ENCODE data around the gene CCDC192. TPM values are rescaled to one million over a fixed set of nuclear protein-coding genes. Genes with fewer than 3 reads are reported as not detected.

The CCDC192 gene
- total RNA-seq, 1 experiment from 2014 or later = 0.52 TPM

GRCh38 chr5:127931396-127931795, 228.2 kb downstream of the CCDC192 start:
- Mint-ChIP-seq H3K9me3 (no peaks in the 10 kb centered on the region), H3K36me3 (no peaks in the 10 kb centered on the region), H3K4me3 (no peak overlapping the region), H3K4me1 (peaks cover 12% of the 10 kb centered on the region), H3K27me3 (ENCODE audit: low read depth) (peaks cover 100% of the 10 kb centered on the region), H3K27ac (no peak overlapping the region)
- DNase-seq (ENCODE audit: low spot score) (no peak), ATAC-seq (no peak)
- POLR2A ChIA-PET = no interaction called here
- CTCF ChIA-PET = no interaction called here
- TF ChIP-seq ZNF121 (CRISPR knock-in tag; IDR thresholded peaks at IDR 0.05) = no peak
- TF ChIP-seq, protein P1, sequence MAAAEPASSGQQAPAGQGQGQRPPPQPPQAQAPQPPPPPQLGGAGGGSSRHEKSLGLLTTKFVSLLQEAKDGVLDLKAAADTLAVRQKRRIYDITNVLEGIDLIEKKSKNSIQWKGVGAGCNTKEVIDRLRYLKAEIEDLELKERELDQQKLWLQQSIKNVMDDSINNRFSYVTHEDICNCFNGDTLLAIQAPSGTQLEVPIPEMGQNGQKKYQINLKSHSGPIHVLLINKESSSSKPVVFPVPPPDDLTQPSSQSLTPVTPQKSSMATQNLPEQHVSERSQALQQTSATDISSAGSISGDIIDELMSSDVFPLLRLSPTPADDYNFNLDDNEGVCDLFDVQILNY (CRISPR knock-in tag; IDR thresholded peaks at IDR 0.05) = no peak
- no peak for TF ChIP-seq FOXP1 (CRISPR knock-in tag; IDR thresholded peaks at IDR 0.05; ENCODE audit: borderline replicate concordance)
- no peak for TF ChIP-seq GTF2I (CRISPR knock-in tag; conservative IDR thresholded peaks at IDR 0.05)

- POLR2A ChIA-PET = no interaction called here
These were observed 230.2 kb downstream of the CCDC192 start for GRCh38 chr5:127933348-127933747.

GRCh38 chr5:127934791-127935256, 231.6 kb downstream of the CCDC192 start:
- ATAC-seq = peak; percentile 98
- ChIA-PET POLR2A (no interaction called here), CTCF (interaction anchor here (1.0 kb wide), 2 partner anchors 57 to 60 kb away, joined by 3 to 7 read pairs; no protein-coding TSS in a partner anchor)
- Mint-ChIP-seq H3K9me3 (no peaks in the 10 kb centered on the region), H3K27ac (no peak overlapping the region), H3K4me3 (no peak overlapping the region), H3K27me3 (ENCODE audit: low read depth) (peaks cover 100% of the 10 kb centered on the region), H3K36me3 (no peaks in the 10 kb centered on the region), H3K4me1 (peaks cover 12% of the 10 kb centered on the region)
- no peak for TF ChIP-seq ZNF263 (CRISPR knock-in tag; IDR thresholded peaks at IDR 0.05; ENCODE audit: low read depth)
- peak; percentile 54; the same call in 1 of the 2 replicates for TF ChIP-seq TEAD1 (CRISPR knock-in tag; IDR thresholded peaks at IDR 0.05)
- no peak for DNase-seq (ENCODE audit: low spot score)

More at GRCh38 chr5:127933348-127933747, 230.2 kb downstream of the CCDC192 start:
- Mint-ChIP-seq H3K9me3 (no peaks in the 10 kb centered on the region), H3K4me1 (peaks cover 12% of the 10 kb centered on the region), H3K36me3 (no peaks in the 10 kb centered on the region), H3K27ac (no peak overlapping the region), H3K27me3 (ENCODE audit: low read depth) (peaks cover 100% of the 10 kb centered on the region), H3K4me3 (no peak overlapping the region)
- no peak for ATAC-seq
- TF ChIP-seq JAZF1 (CRISPR knock-in tag; IDR thresholded peaks at IDR 0.05) (no peak), USF1 (CRISPR knock-in tag; IDR thresholded peaks at IDR 0.05) (no peak), STAT6 (CRISPR knock-in tag; conservative IDR thresholded peaks at IDR 0.05; ENCODE audit: low read depth) (no peak)
- CTCF ChIA-PET = no interaction called here
- DNase-seq (ENCODE audit: low spot score) = no peak

GRCh38 chr5:127935398-127935797, 232.2 kb downstream of the CCDC192 start:
- no peak for DNase-seq (ENCODE audit: low spot score)
- H3K27me3 Mint-ChIP-seq (ENCODE audit: low read depth) = peaks cover 100% of the 10 kb centered on the region
- ChIA-PET POLR2A (no interaction called here), CTCF (interaction anchor here (1.0 kb wide), 2 partner anchors 58 to 60 kb away, joined by 3 to 7 read pairs; no protein-coding TSS in a partner anchor)
- no peaks in the 10 kb centered on the region for H3K9me3 Mint-ChIP-seq
- no peak overlapping the region for H3K4me3 Mint-ChIP-seq
- TF ChIP-seq CBFB (CRISPR knock-in tag; IDR thresholded peaks at IDR 0.05; ENCODE audit: low read depth) (no peak), ELF4 (CRISPR knock-in tag; IDR thresholded peaks at IDR 0.05; ENCODE audit: low read depth) (no peak), JUN (CRISPR knock-in tag; IDR thresholded peaks at IDR 0.05) (no peak), NFE2L1 (CRISPR knock-in tag; IDR thresholded peaks at IDR 0.05) (no peak), NR2C2 (CRISPR knock-in tag; IDR thresholded peaks at IDR 0.05) (no peak)
- TF ChIP-seq, protein P2, sequence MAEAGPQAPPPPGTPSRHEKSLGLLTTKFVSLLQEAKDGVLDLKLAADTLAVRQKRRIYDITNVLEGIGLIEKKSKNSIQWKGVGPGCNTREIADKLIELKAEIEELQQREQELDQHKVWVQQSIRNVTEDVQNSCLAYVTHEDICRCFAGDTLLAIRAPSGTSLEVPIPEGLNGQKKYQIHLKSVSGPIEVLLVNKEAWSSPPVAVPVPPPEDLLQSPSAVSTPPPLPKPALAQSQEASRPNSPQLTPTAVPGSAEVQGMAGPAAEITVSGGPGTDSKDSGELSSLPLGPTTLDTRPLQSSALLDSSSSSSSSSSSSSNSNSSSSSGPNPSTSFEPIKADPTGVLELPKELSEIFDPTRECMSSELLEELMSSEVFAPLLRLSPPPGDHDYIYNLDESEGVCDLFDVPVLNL (CRISPR knock-in tag; IDR thresholded peaks at IDR 0.05; ENCODE audit: borderline replicate concordance, low read depth) = no peak
- H3K4me1 Mint-ChIP-seq = peaks cover 12% of the 10 kb centered on the region
- no peak for ATAC-seq
- no peaks in the 10 kb centered on the region for H3K36me3 Mint-ChIP-seq
- no peak overlapping the region for H3K27ac Mint-ChIP-seq

Measured in WTC11 (cell line).